Stimulated activated CD8-positive, alpha-beta memory T cell treated with anti-CD3 and anti-CD28 coated beads, Interleukin-15, amount 100 ng/mL, for 48 hours (primary cell): ENCODE results near the gene CELF5.
"Not testable (repeated sequence)": the region's sequence is repeated elsewhere in the genome, so short reads cannot be mapped to it uniquely, and the experiment has no call there.

Experiments used
- DNase-seq, 2 donors: peaks; one replicate each; pipeline ENCODE4 v3.0.0-alpha.2; 2020; ENCODE audit warnings: low read depth in 2 of 2

The CELF5 gene

DNA sequence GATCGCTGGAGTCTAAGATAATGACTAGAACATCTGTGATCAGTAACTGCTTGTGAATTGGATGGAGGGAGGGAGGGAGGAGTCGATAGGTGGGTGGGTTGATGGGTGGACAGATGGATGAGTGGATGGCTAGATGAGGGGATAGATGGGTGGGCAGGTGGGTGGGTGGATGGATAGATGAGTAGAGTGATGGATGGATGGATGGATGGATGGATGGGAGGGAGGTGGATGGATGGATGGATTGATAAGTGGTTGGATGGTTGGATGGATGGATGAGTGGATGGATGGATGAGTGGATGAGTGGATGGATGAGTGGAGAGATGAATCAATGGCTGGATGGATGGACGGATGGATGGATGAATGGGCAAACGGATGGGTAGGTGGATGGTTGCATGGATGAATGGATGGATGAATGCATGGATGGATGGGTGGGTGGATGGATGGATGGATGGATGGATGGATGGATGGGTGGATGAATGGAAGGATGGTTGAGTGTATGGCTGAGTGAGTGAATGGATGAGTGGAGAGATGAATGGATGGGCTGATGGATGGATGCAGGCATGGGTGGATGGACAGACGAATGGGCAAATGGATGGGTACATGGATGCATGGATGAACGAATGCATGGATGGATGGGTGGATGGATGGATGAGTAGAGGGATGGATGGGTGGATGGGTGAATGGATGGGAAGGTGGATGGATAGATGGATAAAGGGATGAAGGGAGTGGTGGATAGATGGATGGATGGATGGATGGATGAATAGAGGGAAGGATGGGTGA is 97.9 kb downstream of the CELF5 start:
- no peak for DNase-seq

DNA sequence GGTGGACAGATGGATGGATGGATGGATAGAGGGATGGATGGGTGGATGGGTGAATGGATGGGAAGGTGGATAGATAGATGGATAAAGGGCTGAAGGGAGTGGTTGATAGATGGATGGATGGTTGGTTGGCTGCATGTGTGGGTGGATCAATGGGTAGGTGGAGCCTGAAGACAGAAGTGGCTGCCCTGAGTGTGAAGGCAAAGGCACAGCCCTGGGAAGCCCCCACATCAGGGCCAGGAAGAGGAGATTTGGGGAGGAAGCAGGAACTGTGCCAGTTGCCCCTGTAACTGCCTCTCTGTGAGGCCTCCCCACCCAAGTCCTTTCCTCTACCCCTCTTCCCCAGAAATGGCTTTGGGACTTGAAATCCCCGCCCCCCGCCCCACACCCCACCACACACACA is 98.6 kb downstream of the CELF5 start:
- DNase-seq = no peak

DNA sequence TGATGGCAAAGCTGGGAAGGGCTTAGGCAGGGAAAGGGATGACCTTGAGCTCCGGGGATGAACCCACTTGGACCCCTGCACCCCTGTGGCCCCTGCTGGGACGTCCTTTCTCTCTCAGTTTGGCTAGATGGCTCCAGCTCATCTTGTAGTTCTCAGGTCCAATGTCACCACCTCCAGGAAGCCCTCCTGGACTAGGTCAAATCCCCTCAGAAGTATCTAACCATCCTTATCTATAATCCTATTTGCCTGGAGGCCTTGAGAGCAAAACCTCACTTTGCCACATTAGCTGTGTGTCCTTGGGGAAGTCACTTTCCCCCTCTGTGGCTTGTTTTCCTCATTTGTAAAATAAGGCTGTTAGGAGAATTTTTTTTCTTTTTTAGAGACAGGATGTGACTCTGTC is 99.2 kb downstream of the CELF5 start:
- no peak for DNase-seq

- DNase-seq = peak; percentile 56 to 62
These were observed 100.0 kb downstream of the CELF5 start for GRCh38 chr19:3324405-3324856.

GRCh38 chr19:3325451-3325850 is 101.0 kb downstream of the CELF5 start:
- DNase-seq = no peak

GRCh38 chr19:3328743-3329142 is 104.3 kb downstream of the CELF5 start:
- DNase-seq = no peak

DNA sequence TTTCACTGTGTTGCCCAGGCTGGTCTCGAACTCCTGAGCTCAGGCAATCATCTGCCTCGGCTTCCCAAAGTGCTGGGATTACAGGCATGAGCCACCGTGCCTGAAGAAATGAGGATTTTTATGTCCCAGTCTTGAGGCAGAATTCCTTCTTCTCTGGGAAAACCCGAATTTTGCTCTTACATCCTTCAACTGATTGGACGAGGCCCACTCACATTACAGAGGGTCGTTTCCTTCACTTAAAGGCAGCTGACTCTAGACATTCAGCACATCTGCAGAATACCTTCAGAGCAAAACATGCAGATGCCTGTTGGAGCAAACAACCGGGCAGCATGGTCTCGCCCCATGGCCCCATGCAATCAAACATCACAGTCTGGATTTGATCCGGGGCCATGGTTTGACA is 105.6 kb downstream of the CELF5 start:
- no peak for DNase-seq

GRCh38 chr19:3332232-3332631 is 107.8 kb downstream of the CELF5 start:
- not testable (repeated sequence) for DNase-seq

GRCh38 chr19:3333020-3333583 is 108.6 kb downstream of the CELF5 start:
- no peak for DNase-seq

DNA sequence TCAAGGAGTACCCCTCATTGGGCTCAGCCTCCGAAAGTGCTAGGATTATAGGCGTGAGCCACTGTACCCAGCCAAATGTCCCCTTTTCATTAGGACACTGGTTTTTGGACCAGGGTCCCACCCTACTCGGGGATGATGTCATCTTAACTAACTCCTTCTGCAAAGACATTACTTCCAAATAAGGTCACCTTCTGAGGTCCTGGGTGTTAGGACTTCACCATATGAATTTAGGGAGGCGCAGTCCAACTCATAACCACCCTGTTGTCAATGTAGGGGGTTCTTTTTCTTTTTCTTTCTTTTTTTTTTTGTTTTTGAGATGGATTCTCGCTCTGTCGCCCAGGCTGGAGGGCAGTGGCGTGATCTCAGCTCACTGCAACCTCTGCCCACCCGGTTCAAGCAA is 109.2 kb downstream of the CELF5 start:
- no peak for DNase-seq

DNA sequence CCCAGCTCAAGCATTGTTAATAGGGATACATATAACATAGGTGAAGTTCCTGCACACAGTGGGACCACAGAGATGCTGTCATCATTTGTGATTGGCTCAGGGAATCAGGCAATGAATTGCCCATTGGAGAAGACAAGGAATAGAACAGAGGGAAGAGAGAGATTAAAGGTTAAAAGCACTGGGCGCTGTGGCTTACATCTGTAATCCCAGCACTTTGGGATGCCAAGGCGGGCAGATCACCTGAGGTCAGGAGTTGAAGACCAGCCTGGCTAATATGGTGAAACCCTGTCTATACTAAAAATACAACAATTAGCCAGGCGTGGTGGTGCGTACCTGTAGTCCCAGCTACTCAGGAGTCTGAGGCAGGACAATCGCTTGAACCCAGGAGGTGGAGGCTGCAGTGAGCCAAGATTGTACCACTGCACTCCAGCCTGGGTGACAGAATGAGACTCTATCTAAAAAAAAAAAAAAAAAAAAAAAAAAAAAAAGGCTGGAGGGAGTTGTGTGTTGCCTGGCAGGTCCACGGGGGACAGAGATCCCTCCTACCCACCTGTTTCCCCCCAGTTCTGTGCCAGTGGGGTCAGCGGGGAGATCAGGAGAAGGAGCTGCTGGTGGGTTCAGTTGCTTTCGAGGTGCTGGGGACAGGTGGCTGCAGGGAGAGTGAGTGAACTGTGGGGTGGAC is 110.4 kb downstream of the CELF5 start:
- not testable (repeated sequence) for DNase-seq

DNA sequence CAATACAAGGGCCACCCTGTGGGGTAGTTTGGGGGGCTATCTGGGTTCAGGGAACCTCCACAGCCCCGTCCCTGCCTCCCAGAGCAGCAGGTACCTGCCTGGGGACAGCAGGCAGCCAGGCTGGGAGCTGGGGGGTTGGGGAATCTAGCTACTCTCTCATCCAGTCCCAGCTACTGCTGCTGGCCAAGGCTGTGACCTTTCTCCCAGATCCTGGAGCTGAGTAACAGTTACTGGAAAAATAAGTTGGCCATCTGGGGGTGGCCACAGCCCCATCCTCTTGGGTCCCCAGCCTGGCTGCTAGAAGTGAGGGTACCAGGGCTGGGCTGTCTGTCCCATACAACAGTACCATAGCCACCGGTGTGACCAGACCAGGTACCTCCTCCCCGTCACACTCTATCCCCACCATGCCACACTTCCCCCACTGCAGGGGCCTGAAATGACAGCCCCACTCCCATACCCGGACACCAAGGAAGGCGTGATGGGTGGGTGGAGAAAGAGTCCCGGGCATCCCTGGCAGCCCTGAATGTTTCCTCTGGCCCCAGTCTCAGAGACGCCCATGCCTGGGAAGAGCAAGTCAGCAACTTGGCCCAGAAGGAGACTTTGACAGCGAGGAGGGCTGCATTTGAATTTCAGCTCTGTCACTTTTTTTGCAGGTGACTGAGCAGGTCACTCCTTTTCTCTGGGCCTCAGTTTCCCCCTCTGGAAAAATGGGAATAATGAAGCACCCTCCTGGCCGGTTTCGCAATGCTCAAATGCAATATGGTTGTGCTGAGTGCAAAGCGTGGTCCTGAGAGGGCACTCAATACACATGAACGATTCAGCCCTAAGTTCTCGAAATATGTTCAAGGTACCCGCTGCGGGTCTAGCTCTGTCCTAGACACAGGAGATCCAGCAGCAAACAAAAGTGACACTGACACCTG is 111.2 kb downstream of the CELF5 start:
- no peak for DNase-seq

GRCh38 chr19:3336351-3336679 is 111.9 kb downstream of the CELF5 start:
- DNase-seq = no peak

- no peak for DNase-seq
These were observed 112.4 kb downstream of the CELF5 start for GRCh38 chr19:3336680-3337523.

- no peak for DNase-seq
These were observed 114.2 kb downstream of the CELF5 start for GRCh38 chr19:3338541-3339181.

DNA sequence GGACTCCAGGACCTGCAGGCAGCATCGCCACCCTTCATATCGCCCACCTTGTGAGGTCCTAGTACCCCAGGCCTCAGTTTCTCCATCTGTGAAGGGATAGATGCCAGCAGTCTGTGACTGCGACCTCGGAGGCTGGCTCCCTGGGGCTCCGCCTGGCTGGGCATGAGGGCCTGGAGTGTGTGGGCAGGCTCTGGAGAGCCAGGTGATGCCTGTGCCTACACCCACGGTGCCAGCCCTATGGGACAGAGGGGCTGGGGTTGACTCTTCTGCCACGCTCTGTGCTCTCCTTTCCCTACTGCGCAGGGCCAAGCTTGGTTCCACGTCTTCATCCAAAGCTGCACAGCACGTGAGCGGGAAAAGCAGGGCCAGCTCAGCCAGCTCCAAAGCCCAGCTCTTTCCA is 115.9 kb downstream of the CELF5 start:
- DNase-seq = no peak

GRCh38 chr19:3342246-3342645 is 117.8 kb downstream of the CELF5 start:
- DNase-seq = no peak

DNA sequence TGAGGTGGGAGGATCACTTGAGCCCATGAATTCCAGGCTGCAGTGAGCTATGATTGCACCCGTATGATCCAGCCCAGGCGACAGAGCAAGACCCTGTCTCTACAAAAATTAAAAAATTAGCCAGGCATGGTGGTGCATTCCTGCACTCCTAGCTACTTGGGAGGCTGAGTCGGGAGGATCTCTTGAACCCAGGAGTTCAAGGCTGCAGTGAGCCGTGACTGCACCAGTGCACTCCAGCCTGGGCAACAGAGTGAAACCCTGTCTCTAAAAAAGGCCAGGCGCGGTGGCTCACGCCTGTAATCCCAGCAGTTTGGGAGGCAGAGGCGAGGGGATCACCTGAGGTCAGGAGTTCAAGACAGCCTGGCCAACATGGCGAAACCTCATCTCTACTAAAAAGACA is 118.5 kb downstream of the CELF5 start:
- DNase-seq = not testable (repeated sequence)

- DNase-seq = no peak
These were observed 119.4 kb downstream of the CELF5 start for GRCh38 chr19:3343619-3344502.
